ENCODE results near the gene GCLM. TPM values are rescaled to one million over a fixed set of nuclear protein-coding genes. Genes with fewer than 3 reads are reported as not detected.
A peak's percentile ranks its signal among the peaks of the same experiment; 100 is the strongest.

Gene GCLM
- polyA plus RNA-seq, 1 donor (not counting 4 experiments of a cell fraction or from before 2014, with no cell fraction given), result 41.8 TPM

- Histone ChIP-seq H3K27me3 (ENCODE audit: control insufficient read depth, extremely low read depth, insufficient read depth, low read length) (no peaks in the 10 kb centered on the region), H3K4me3 (ENCODE audit: control insufficient read depth in 2 of 3, extremely low read depth in 1 of 3, insufficient read depth in 2 of 3, low read depth in 1 of 3, low read length in 3 of 3) (peak overlapping the region; percentile 69 to 84 (median 71)), H3K9ac (ENCODE audit: control insufficient read depth, extremely low read depth, insufficient read depth, low read length) (peak overlapping the region; percentile 81), H3K36me3 (ENCODE audit: control insufficient read depth in 2 of 2, extremely low read depth in 1 of 2, insufficient read depth in 2 of 2, low read length in 2 of 2) (no peaks in the 10 kb centered on the region), H2AFZ (ENCODE audit: control insufficient read depth, low read length) (peak overlapping the region; percentile 97), H3K9me3 (ENCODE audit: control insufficient read depth, low read depth, low read length) (no peaks in the 10 kb centered on the region), H3K27ac (ENCODE audit: control insufficient read depth, insufficient read depth, low read length) (peak overlapping the region; percentile 91), H3K79me2 (ENCODE audit: control insufficient read depth, insufficient read depth, low read length) (no peaks in the 10 kb centered on the region), H3K4me2 (ENCODE audit: control insufficient read depth, extremely low read depth, insufficient read depth, low read depth, low read length) (peak overlapping the region; percentile 89), H4K20me1 (ENCODE audit: control insufficient read depth, extremely low read depth, insufficient read depth, low read length) (no peaks in the 10 kb centered on the region), H3K9me1 (ENCODE audit: control insufficient read depth, extremely low read depth, insufficient read depth, low read length) (peaks cover 2% of the 10 kb centered on the region), H3K4me1 (ENCODE audit: control insufficient read depth, extremely low read depth, insufficient read depth, low read length) (peaks cover 17% of the 10 kb centered on the region)
- no peak for DNase-seq (ENCODE audit: low read depth, low spot score)
- TF ChIP-seq, protein P1, sequence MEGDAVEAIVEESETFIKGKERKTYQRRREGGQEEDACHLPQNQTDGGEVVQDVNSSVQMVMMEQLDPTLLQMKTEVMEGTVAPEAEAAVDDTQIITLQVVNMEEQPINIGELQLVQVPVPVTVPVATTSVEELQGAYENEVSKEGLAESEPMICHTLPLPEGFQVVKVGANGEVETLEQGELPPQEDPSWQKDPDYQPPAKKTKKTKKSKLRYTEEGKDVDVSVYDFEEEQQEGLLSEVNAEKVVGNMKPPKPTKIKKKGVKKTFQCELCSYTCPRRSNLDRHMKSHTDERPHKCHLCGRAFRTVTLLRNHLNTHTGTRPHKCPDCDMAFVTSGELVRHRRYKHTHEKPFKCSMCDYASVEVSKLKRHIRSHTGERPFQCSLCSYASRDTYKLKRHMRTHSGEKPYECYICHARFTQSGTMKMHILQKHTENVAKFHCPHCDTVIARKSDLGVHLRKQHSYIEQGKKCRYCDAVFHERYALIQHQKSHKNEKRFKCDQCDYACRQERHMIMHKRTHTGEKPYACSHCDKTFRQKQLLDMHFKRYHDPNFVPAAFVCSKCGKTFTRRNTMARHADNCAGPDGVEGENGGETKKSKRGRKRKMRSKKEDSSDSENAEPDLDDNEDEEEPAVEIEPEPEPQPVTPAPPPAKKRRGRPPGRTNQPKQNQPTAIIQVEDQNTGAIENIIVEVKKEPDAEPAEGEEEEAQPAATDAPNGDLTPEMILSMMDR (optimal IDR thresholded peaks at IDR 0.05 in 1 of 3, IDR thresholded peaks at IDR 0.05 in 1 of 3, conservative IDR thresholded peaks at IDR 0.05 in 1 of 3; ENCODE audit: extremely low read depth in 1 of 3, insufficient read depth in 2 of 3, low read length in 3 of 3), result no peak
- TF ChIP-seq EZH2 (IDR thresholded peaks at IDR 0.05; ENCODE audit: low read length), result no peak
- FAIRE-seq, result no peak
- dilution Hi-C loops (cut with MboI; ENCODE audit: extremely low pct_ligation_motif_present, low sequenced_read_pairs), result no loop called here
Observed at GRCh38 chr1:93848350-93848883, 60.8 kb downstream of the GCLM start.

GRCh38 chr1:93847811-93848288, 61.4 kb downstream of the GCLM start:
- Histone ChIP-seq H3K79me2 (ENCODE audit: control insufficient read depth, insufficient read depth, low read length) (no peaks in the 10 kb centered on the region), H3K9ac (ENCODE audit: control insufficient read depth, extremely low read depth, insufficient read depth, low read length) (peak overlapping the region; percentile 81), H3K36me3 (ENCODE audit: control insufficient read depth in 2 of 2, extremely low read depth in 1 of 2, insufficient read depth in 2 of 2, low read length in 2 of 2) (no peaks in the 10 kb centered on the region), H3K4me1 (ENCODE audit: control insufficient read depth, extremely low read depth, insufficient read depth, low read length) (peaks cover 17% of the 10 kb centered on the region), H3K4me2 (ENCODE audit: control insufficient read depth, extremely low read depth, insufficient read depth, low read depth, low read length) (peak overlapping the region; percentile 89), H3K9me3 (ENCODE audit: control insufficient read depth, low read depth, low read length) (no peaks in the 10 kb centered on the region), H4K20me1 (ENCODE audit: control insufficient read depth, extremely low read depth, insufficient read depth, low read length) (no peaks in the 10 kb centered on the region), H3K9me1 (ENCODE audit: control insufficient read depth, extremely low read depth, insufficient read depth, low read length) (peaks cover 2% of the 10 kb centered on the region), H3K27me3 (ENCODE audit: control insufficient read depth, extremely low read depth, insufficient read depth, low read length) (no peaks in the 10 kb centered on the region), H2AFZ (ENCODE audit: control insufficient read depth, low read length) (peak overlapping the region; percentile 97), H3K4me3 (ENCODE audit: control insufficient read depth in 2 of 3, extremely low read depth in 1 of 3, insufficient read depth in 2 of 3, low read depth in 1 of 3, low read length in 3 of 3) (peak overlapping the region; percentile 69 to 84 (median 71)), H3K27ac (ENCODE audit: control insufficient read depth, insufficient read depth, low read length) (peak overlapping the region; percentile 91)
- FAIRE-seq (peak; percentile 29), DNase-seq (ENCODE audit: low read depth, low spot score) (no peak)
- TF ChIP-seq, protein P1 (optimal IDR thresholded peaks at IDR 0.05 in 1 of 3, IDR thresholded peaks at IDR 0.05 in 1 of 3, conservative IDR thresholded peaks at IDR 0.05 in 1 of 3; ENCODE audit: extremely low read depth in 1 of 3, insufficient read depth in 2 of 3, low read length in 3 of 3), result no peak
- TF ChIP-seq EZH2 (IDR thresholded peaks at IDR 0.05; ENCODE audit: low read length), result no peak
- dilution Hi-C loops (cut with MboI; ENCODE audit: extremely low pct_ligation_motif_present, low sequenced_read_pairs), result no loop called here
